Measurements from ENCODE around the gene USP32. TPM values are rescaled to one million over a fixed set of nuclear protein-coding genes. Genes with fewer than 3 reads are reported as not detected.

The USP32 gene
- total and polyA plus RNA-seq, 4 experiments from 2014 or later, result 2.6 to 36.2 (median 20.4) TPM

DNA sequence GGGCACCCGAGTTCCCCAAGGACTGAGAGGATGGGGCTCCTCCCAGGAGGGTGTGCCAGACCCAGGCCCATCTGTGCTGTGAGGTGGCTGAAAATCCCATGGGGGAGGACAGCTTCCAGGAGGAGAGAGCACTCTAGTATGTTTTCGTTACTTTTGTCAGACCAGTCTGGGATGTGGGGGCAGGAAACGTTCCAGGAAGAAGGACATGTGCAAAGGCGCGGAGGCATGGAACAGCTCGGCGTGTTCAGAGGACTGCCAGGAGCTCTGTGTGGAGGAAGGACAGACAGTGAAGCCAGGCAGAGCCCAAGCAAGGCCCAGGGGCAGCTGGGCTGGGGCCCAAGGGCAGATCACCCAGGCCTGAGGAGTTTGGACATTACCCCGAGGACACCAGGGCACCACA, 235.2 kb downstream of the USP32 start:
- Mint-ChIP-seq H3K27me3 (peaks cover 22 to 28% of the 10 kb centered on the region in 2 donors), H3K4me1 (no peaks in the 10 kb centered on the region), H3K36me3 (no peaks in the 10 kb centered on the region), H3K4me3 (no peak overlapping the region), H3K9me3 (no peaks in the 10 kb centered on the region), H3K27ac (no peak overlapping the region)
- ChIA-PET POLR2A (ENCODE audit: partially characterized antibody) (no interaction called here), CTCF (ENCODE audit: partially characterized antibody) (no interaction called here)
- Histone ChIP-seq H3K4me1 (ENCODE audit: insufficient read depth, low read length) (no peaks in the 10 kb centered on the region), H3K9me3 (ENCODE audit: control insufficient read depth in 1 of 2, low read length in 2 of 2) (no peaks in the 10 kb centered on the region), H3K36me3 (ENCODE audit: insufficient read depth, low read length) (no peaks in the 10 kb centered on the region), H3K4me3 (ENCODE audit: low read length in 2 of 2) (no peak overlapping the region), H3K27me3 (ENCODE audit: insufficient read depth, low read length) (peaks cover 7% of the 10 kb centered on the region), H3K27ac (ENCODE audit: low read depth, low read length) (no peak overlapping the region)
- no peak for DNase-seq
- intact Hi-C loops (cut with micrococcal nuclease), result no loop called here

DNA sequence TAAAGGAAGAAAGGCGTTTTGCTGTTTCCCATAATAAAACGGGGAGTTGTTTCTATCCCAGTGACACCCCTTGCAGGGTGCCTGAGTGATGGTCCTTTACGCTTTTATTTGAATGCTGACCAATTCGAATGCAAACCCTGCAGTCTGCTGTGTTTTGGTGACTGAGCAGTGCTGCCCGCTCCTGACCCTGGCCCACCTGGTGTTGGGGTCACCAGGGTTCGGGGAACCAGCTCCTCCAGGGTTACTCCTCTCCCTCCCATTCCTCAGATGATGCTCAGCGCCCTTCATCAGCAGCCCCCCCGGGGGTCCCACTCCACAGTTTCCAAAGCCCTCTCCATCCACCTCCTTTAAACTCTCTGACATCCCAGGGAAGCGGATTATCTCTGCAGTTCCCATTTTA, 236.1 kb downstream of the USP32 start:
- H3K4me1 ChIP-seq (ENCODE audit: insufficient read depth, low read length), result peaks cover 5% of the 10 kb centered on the region
- ChIA-PET CTCF (ENCODE audit: partially characterized antibody) (no interaction called here), POLR2A (ENCODE audit: partially characterized antibody) (no interaction called here)
- H3K36me3 ChIP-seq (ENCODE audit: insufficient read depth, low read length), result no peaks in the 10 kb centered on the region
- H3K9me3 Mint-ChIP-seq, result no peaks in the 10 kb centered on the region
- H3K27ac ChIP-seq (ENCODE audit: low read depth, low read length), result no peak overlapping the region
- no peaks in the 10 kb centered on the region for H3K36me3 Mint-ChIP-seq
- peaks cover 7% of the 10 kb centered on the region for H3K27me3 ChIP-seq (ENCODE audit: insufficient read depth, low read length)
- peaks cover 28 to 37% of the 10 kb centered on the region in 2 donors for H3K27me3 Mint-ChIP-seq
- H3K4me3 ChIP-seq (ENCODE audit: low read length in 2 of 2), result no peak overlapping the region
- no peak for DNase-seq
- intact Hi-C loops (cut with micrococcal nuclease), result no loop called here
- H3K4me3 Mint-ChIP-seq, result no peak overlapping the region
- H3K27ac Mint-ChIP-seq, result no peak overlapping the region
- H3K4me1 Mint-ChIP-seq, result peaks cover 6 to 9% (median 8%) of the 10 kb centered on the region in 4 donors
- no peaks in the 10 kb centered on the region for H3K9me3 ChIP-seq (ENCODE audit: control insufficient read depth in 1 of 2, low read length in 2 of 2)

DNA sequence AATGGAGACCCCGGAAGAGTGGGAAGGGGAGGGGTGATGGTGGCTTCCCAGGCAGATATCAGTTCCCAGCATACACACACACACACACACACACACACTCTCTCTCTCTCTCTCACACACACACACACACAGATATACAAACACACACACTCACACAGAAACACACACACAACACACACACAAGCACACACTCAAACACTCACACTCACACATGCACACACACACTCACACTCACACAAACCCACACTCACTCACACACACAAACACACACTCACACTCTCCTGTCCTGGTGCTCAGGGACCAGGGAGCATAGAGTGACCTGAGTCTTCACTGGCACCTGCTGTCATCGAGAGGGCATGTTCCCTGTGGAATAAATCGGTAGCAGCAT, 236.5 kb downstream of the USP32 start:
- intact Hi-C loops (cut with micrococcal nuclease), result no loop called here
- DNase-seq, result no peak
- Mint-ChIP-seq H3K36me3 (no peaks in the 10 kb centered on the region), H3K9me3 (no peaks in the 10 kb centered on the region), H3K27ac (no peak overlapping the region), H3K4me3 (no peak overlapping the region), H3K4me1 (peaks cover 8 to 13% (median 10%) of the 10 kb centered on the region in 4 donors), H3K27me3 (peaks cover 30 to 39% of the 10 kb centered on the region in 2 donors)
- Histone ChIP-seq H3K36me3 (ENCODE audit: insufficient read depth, low read length) (no peaks in the 10 kb centered on the region), H3K9me3 (ENCODE audit: control insufficient read depth in 1 of 2, low read length in 2 of 2) (no peaks in the 10 kb centered on the region), H3K4me1 (ENCODE audit: insufficient read depth, low read length) (peaks cover 9% of the 10 kb centered on the region), H3K27ac (ENCODE audit: low read depth, low read length) (no peak overlapping the region), H3K4me3 (ENCODE audit: low read length in 2 of 2) (no peak overlapping the region), H3K27me3 (ENCODE audit: insufficient read depth, low read length) (peaks cover 7% of the 10 kb centered on the region)
- POLR2A ChIA-PET (ENCODE audit: partially characterized antibody), result no interaction called here
- CTCF ChIA-PET (ENCODE audit: partially characterized antibody), result no interaction called here

DNA sequence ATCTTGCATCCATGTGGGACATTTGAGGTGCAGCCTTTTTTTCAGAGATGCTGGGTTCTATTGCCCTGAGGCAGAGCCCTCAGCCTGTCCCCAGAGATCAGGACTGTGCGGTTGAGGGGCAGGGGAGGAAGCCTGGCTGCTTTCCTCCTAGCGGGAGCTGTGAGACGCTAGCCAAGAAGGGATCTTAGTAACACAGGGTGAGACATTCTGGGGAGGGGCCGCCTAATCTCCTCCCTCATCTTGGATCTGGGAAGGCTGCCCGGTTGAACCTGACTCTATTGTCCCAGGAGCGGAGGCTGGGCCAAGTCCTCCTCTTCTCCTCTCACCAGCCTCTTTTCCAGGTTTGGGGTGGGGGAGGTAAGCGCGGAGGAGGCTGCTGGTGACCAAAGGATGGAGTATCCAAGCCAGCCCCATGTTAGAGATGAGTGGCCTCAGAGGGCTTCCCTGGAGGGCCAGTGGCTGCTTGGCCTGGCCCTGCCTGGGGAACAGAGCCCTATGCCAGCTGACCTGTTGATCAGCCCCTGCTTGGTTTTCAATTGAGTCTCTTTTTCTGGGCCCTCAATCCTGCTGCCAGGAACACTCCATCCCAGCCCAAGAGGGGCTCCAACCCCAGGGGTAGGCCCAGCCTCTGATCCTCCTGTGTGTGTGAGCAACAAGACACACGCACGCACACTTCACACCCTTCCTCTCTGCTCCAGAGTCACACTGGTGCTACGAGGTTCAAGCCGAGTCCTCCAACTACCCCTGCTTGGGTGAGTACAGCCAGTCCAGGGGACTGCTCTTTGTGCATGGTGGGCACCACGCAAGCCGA, 237.1 kb downstream of the USP32 start:
- no peak for DNase-seq
- H3K27me3 ChIP-seq (ENCODE audit: insufficient read depth, low read length), result peaks cover 7% of the 10 kb centered on the region
- no peak overlapping the region for H3K27ac ChIP-seq (ENCODE audit: low read depth, low read length)
- peaks cover 15% of the 10 kb centered on the region for H3K4me1 ChIP-seq (ENCODE audit: insufficient read depth, low read length)
- H3K36me3 ChIP-seq (ENCODE audit: insufficient read depth, low read length), result no peaks in the 10 kb centered on the region
- Mint-ChIP-seq H3K36me3 (no peaks in the 10 kb centered on the region), H3K27ac (no peak overlapping the region), H3K27me3 (peaks cover 30 to 35% of the 10 kb centered on the region in 2 donors), H3K4me3 (no peak overlapping the region), H3K4me1 (peaks cover 8 to 17% (median 10%) of the 10 kb centered on the region in 4 donors), H3K9me3 (no peaks in the 10 kb centered on the region)
- ChIA-PET CTCF (ENCODE audit: partially characterized antibody) (no interaction called here), POLR2A (ENCODE audit: partially characterized antibody) (no interaction called here)
- no peaks in the 10 kb centered on the region for H3K9me3 ChIP-seq (ENCODE audit: control insufficient read depth in 1 of 2, low read length in 2 of 2)
- H3K4me3 ChIP-seq (ENCODE audit: low read length in 2 of 2), result no peak overlapping the region
- intact Hi-C loops (cut with micrococcal nuclease), result no loop called here

DNA sequence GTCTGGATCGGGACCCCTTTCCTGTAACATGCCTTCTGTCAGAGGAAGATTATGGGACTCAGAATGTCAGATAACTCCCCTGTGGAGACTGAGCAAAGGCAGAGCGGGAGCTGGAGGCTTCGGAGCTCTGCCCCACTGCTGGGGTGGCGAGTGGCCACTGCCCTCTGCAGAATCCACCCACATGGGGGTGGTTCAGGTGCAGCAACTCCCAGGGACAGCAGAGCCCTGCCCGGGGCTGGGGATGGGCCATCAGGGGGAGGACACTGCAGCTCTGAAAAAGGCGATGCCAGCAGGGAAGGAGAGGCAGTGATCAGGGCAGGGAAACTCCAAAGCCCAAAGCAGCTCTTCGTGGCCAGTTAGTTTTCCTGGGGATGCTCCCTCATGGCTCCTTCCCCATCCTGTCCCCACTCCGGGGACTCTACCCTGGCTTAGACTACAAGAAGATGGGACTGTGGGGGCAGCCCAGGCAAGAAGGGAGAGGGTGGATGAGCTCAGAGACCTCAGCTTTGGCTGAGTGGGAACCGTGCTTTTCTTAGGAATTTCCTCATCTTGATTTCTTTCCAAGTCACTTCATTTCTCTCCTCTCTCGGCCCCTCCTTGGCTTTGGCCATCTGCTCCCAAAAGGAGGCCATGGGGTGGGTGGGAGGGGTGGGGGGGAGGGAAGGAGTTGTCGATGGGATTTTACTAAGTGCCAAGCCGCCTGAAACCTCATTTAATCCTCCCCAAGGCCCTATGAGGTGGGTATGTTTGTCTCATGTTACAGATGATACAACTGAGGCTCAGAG, 238.1 kb downstream of the USP32 start:
- intact Hi-C loops (cut with micrococcal nuclease), result no loop called here
- H3K36me3 Mint-ChIP-seq, result no peaks in the 10 kb centered on the region
- no peak overlapping the region for H3K4me3 ChIP-seq (ENCODE audit: low read length in 2 of 2)
- ChIA-PET CTCF (ENCODE audit: partially characterized antibody) (no interaction called here), POLR2A (ENCODE audit: partially characterized antibody) (no interaction called here)
- no peak for DNase-seq
- H3K36me3 ChIP-seq (ENCODE audit: insufficient read depth, low read length), result no peaks in the 10 kb centered on the region
- no peak overlapping the region for H3K27ac Mint-ChIP-seq
- no peaks in the 10 kb centered on the region for H3K9me3 ChIP-seq (ENCODE audit: control insufficient read depth in 1 of 2, low read length in 2 of 2)
- H3K4me3 Mint-ChIP-seq, result no peak overlapping the region
- no peak overlapping the region for H3K27ac ChIP-seq (ENCODE audit: low read depth, low read length)
- no peaks in the 10 kb centered on the region for H3K9me3 Mint-ChIP-seq
- peaks cover 17% of the 10 kb centered on the region for H3K4me1 ChIP-seq (ENCODE audit: insufficient read depth, low read length)
- H3K27me3 ChIP-seq (ENCODE audit: insufficient read depth, low read length), result peaks cover 13% of the 10 kb centered on the region
- H3K27me3 Mint-ChIP-seq, result peaks cover 35 to 37% of the 10 kb centered on the region in 2 donors
- peaks cover 10 to 23% (median 15%) of the 10 kb centered on the region in 4 donors for H3K4me1 Mint-ChIP-seq

DNA sequence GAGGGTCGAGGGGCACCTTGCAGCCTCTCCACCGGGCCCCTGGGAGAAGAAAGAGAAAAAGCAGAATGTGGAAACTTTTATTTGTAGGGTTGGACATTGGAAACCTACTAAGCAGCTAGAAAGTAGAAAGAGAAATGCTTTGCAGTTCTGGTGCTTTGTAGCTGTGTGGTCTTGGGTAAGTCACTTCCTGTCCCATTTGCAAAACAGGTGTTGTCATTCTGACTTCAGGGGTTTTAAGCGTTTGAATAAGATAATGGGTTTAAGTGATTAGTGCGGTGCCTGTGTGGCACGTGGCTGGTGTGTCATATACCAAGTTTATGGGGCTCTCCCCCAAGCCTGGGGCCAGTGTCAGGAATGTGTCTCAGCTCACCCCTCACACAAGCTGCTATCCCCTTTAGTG, 240.6 kb downstream of the USP32 start:
- Mint-ChIP-seq H3K4me3 (peak overlapping the region in 4 of 8 donors; percentile 68 to 84 (median 72)), H3K9me3 (peaks cover 0 to 2% (median 0%) of the 10 kb centered on the region in 8 donors), H3K4me1 (peaks cover 10 to 23% (median 15%) of the 10 kb centered on the region in 4 donors), H3K36me3 (no peaks in the 10 kb centered on the region), H3K27me3 (peaks cover 43 to 47% of the 10 kb centered on the region in 2 donors), H3K27ac (no peak overlapping the region)
- DNase-seq, result peak in 4 of 5 donors; percentile 20 to 30 (median 24)
- CTCF ChIA-PET (ENCODE audit: partially characterized antibody), result interaction anchor here (0.8 to 1.7 kb wide), 4 partner anchors 9 to 60 kb away, joined by 3 to 4 read pairs (median 4); no protein-coding TSS in a partner anchor
- Histone ChIP-seq H3K4me1 (ENCODE audit: insufficient read depth, low read length) (peaks cover 17% of the 10 kb centered on the region), H3K36me3 (ENCODE audit: insufficient read depth, low read length) (no peaks in the 10 kb centered on the region), H3K9me3 (ENCODE audit: control insufficient read depth in 1 of 2, low read length in 2 of 2) (no peaks in the 10 kb centered on the region), H3K27me3 (ENCODE audit: insufficient read depth, low read length) (peaks cover 26% of the 10 kb centered on the region), H3K4me3 (ENCODE audit: low read length in 2 of 2) (no peak overlapping the region), H3K27ac (ENCODE audit: low read depth, low read length) (no peak overlapping the region)
- POLR2A ChIA-PET (ENCODE audit: partially characterized antibody), result interaction anchor here (0.5 kb wide), 1 partner anchor 489 kb away, joined by 3 read pairs; no protein-coding TSS in a partner anchor
- intact Hi-C loops (cut with micrococcal nuclease), result no loop called here
